SK-N-MC (cell line): ENCODE measurements around the gene NLRP9.

Source experiments
- EZH2 ChIP-seq: fragments of 200-600 bp; sonication (generic); IDR thresholded peaks from one replicate; pipeline ENCODE4 v1.6.1; 2017; ENCODE audit warnings: antibody characterized with exemption
- POLR2AphosphoS5 ChIP-seq: IDR thresholded peaks from 2 replicates; pipeline ENCODE4 v1.6.1; 2012; ENCODE audit warnings: mild to moderate bottlenecking, low read depth, low read length, borderline replicate concordance

- no peak for TF ChIP-seq EZH2
- no peak for TF ChIP-seq POLR2AphosphoS5
Observed at GRCh38 chr19:55683449-55684261, 54.5 kb downstream of the NLRP9 start.
